SK-N-SH (cell line): Measurements from ENCODE around the gene SMCO2.

ENCODE experiments used
- CTCF ChIP-seq: fragments of 200-600 bp; sonication (generic); IDR thresholded peaks from 2 replicates; pipeline ENCODE4 v1.6.1; 2017; ENCODE audit warnings: antibody characterized with exemption, mild to moderate bottlenecking, moderate library complexity
- ELF1 ChIP-seq: IDR thresholded peaks from 2 replicates; pipeline ENCODE4 v1.4.0; 2012
- EZH2phosphoT487 ChIP-seq: fragments of 200-600 bp; sonication (generic); IDR thresholded peaks from 2 replicates; pipeline ENCODE4 v1.6.1; 2017; ENCODE audit warnings: low read depth, mixed run types, mild to moderate bottlenecking, antibody characterized with exemption, moderate library complexity, borderline replicate concordance
- POLR2AphosphoS5 ChIP-seq: IDR thresholded peaks from 2 replicates; pipeline ENCODE4 v1.6.1; 2012; ENCODE audit warnings: low read depth, low read length
- REST ChIP-seq: IDR thresholded peaks from 2 replicates; pipeline ENCODE4 v1.6.1; 2012; ENCODE audit warnings: mild to moderate bottlenecking, low read depth, low read length, moderate library complexity
- RFX5 ChIP-seq: IDR thresholded peaks from 2 replicates; pipeline ENCODE4 v1.6.1; 2012; ENCODE audit warnings: mild to moderate bottlenecking, improper control_type of control experiment, low read length
- TAF1 ChIP-seq: IDR thresholded peaks from 2 replicates; pipeline ENCODE4 v1.6.1; 2012; ENCODE audit warnings: low read depth, mild to moderate bottlenecking, low read length, moderate library complexity, borderline replicate concordance

- TF ChIP-seq POLR2AphosphoS5, result no peak
- no peak for TF ChIP-seq ELF1
- no peak for TF ChIP-seq TAF1
- TF ChIP-seq CTCF, result no peak
- no peak for TF ChIP-seq REST
- no peak for TF ChIP-seq RFX5
- no peak for TF ChIP-seq EZH2phosphoT487
Measured at GRCh38 chr12:27505761-27506160, 59.2 kb downstream of the SMCO2 start.
